WTC11 (cell line): Measurements from ENCODE around the gene ZGRF1. TPM values are rescaled to one million over a fixed set of nuclear protein-coding genes. Genes with fewer than 3 reads are reported as not detected.

ENCODE experiments used
- ATAC-seq: fragments of 200-7000 bp; cut with Tn5 transposase; 2 replicates; pipeline ENCODE4 v1.10.0; 2021; ENCODE audit warnings: mild to moderate bottlenecking, moderate library complexity
- CTCF ChIA-PET: fragments of 300-600 bp; sonication (Branson Sonifier 250); formaldehyde crosslinking; loops from one replicate; lab custom pipeline; 2021; ENCODE audit warnings: antibody characterized with exemption; lab: Charles Lee
- POLR2A ChIA-PET: fragments of 350-600 bp; sonication (Branson Sonifier 250); formaldehyde crosslinking; loops from one replicate; lab custom pipeline; 2021; ENCODE audit warnings: antibody characterized with exemption; lab: Charles Lee
- DNase-seq: peaks from one replicate; pipeline ENCODE4 v3.0.0; 2021; ENCODE audit warnings: low spot score
- H3K27ac Mint-ChIP-seq: 2 replicates; pipeline ENCODE4 v1.8.0; 2021; ENCODE audit warnings: mixed read lengths
- H3K27me3 Mint-ChIP-seq: 2 replicates; pipeline ENCODE4 v1.8.0; 2021; ENCODE audit warnings: low read depth, mild to moderate bottlenecking, moderate library complexity, mixed read lengths
- H3K36me3 Mint-ChIP-seq: 2 replicates; pipeline ENCODE4 v1.8.0; 2021; ENCODE audit warnings: mixed read lengths
- H3K4me1 Mint-ChIP-seq: 2 replicates; pipeline ENCODE4 v1.8.0; 2022; ENCODE audit warnings: mixed read lengths
- H3K4me3 Mint-ChIP-seq: 2 replicates; pipeline ENCODE4 v1.8.0; 2021; ENCODE audit warnings: mild to moderate bottlenecking, moderate library complexity, mixed read lengths
- H3K9me3 Mint-ChIP-seq: 2 replicates; pipeline ENCODE4 v1.8.0; 2021; ENCODE audit warnings: mixed read lengths
- ATF1 ChIP-seq: sonication (generic); formaldehyde crosslinking; IDR thresholded peaks from 2 replicates; pipeline ENCODE4 v1.8.1; 2023; ENCODE audit warnings: mild to moderate bottlenecking, moderate library complexity, missing genetic modification reagents
- ATF3 ChIP-seq: sonication (generic); formaldehyde crosslinking; conservative IDR thresholded peaks from 2 replicates; pipeline ENCODE4 v1.8.1; 2022; ENCODE audit warnings: mild to moderate bottlenecking, missing genetic modification reagents
- ATF6 ChIP-seq: sonication (generic); formaldehyde crosslinking; IDR thresholded peaks from 2 replicates; pipeline ENCODE4 v1.8.1; 2023; ENCODE audit warnings: mild to moderate bottlenecking, missing genetic modification reagents
- CDX4 ChIP-seq: fragments of 250-450 bp; sonication (Bioruptor Pico); IDR thresholded peaks from 2 replicates; pipeline ENCODE4 v1.9.0; 2021; ENCODE audit warnings: moderate library complexity, mild to moderate bottlenecking, inconsistent platforms, borderline replicate concordance
- CTCF ChIP-seq: fragments of 200-600 bp; IDR thresholded peaks from 2 replicates; pipeline ENCODE4 v1.8.0; 2022; ENCODE audit warnings: antibody characterized with exemption
- EMX1 ChIP-seq: fragments of 250-450 bp; sonication (Bioruptor Pico); IDR thresholded peaks from 2 replicates; pipeline ENCODE4 v1.8.0; 2021; ENCODE audit warnings: mild to moderate bottlenecking
- ERG ChIP-seq: fragments of 250-450 bp; sonication (Bioruptor Pico); IDR thresholded peaks from 2 replicates; pipeline ENCODE4 v1.8.0; 2021; ENCODE audit warnings: mild to moderate bottlenecking
- ESRRA ChIP-seq: sonication (generic); formaldehyde crosslinking; IDR thresholded peaks from 2 replicates; pipeline ENCODE4 v1.8.1; 2022; ENCODE audit warnings: mild to moderate bottlenecking, missing genetic modification reagents, borderline replicate concordance
- FOXK1 ChIP-seq: sonication (generic); formaldehyde crosslinking; IDR thresholded peaks from 2 replicates; pipeline ENCODE4 v1.8.0; 2022; ENCODE audit warnings: mild to moderate bottlenecking, moderate library complexity, missing genetic modification reagents
- JUN ChIP-seq: sonication (generic); formaldehyde crosslinking; IDR thresholded peaks from 2 replicates; pipeline ENCODE4 v1.8.0; 2023; ENCODE audit warnings: mild to moderate bottlenecking, missing genetic modification reagents
- MYBL2 ChIP-seq: sonication (generic); formaldehyde crosslinking; IDR thresholded peaks from 2 replicates; pipeline ENCODE4 v1.8.1; 2023; ENCODE audit warnings: mild to moderate bottlenecking, moderate library complexity, missing genetic modification reagents
- PRDM15 ChIP-seq: sonication (generic); formaldehyde crosslinking; IDR thresholded peaks from 2 replicates; pipeline ENCODE4 v1.8.0; 2022; ENCODE audit warnings: missing genetic modification reagents
- PRRX2 ChIP-seq: fragments of 250-450 bp; sonication (Bioruptor Pico); IDR thresholded peaks from 2 replicates; pipeline ENCODE4 v1.8.0; 2021; ENCODE audit warnings: mild to moderate bottlenecking
- TCF7 ChIP-seq: sonication (generic); formaldehyde crosslinking; IDR thresholded peaks from 2 replicates; pipeline ENCODE4 v1.8.0; 2022; ENCODE audit warnings: mild to moderate bottlenecking, low read depth, missing genetic modification reagents, moderate library complexity
- TEAD1 ChIP-seq: sonication (generic); formaldehyde crosslinking; IDR thresholded peaks from 2 replicates; pipeline ENCODE4 v1.8.0; 2022; ENCODE audit warnings: mild to moderate bottlenecking, missing genetic modification reagents
- TEAD4 ChIP-seq: sonication (generic); formaldehyde crosslinking; IDR thresholded peaks from 2 replicates; pipeline ENCODE4 v1.8.0; 2022; ENCODE audit warnings: mild to moderate bottlenecking, missing genetic modification reagents
- ZNF121 ChIP-seq: sonication (generic); formaldehyde crosslinking; IDR thresholded peaks from 2 replicates; pipeline ENCODE4 v1.8.0; 2023; ENCODE audit warnings: missing genetic modification reagents
- total RNA-seq: library from RNA; stranded (reverse); gene quantifications from 3 replicates; pipeline ENCODE4 v1.2.3, GENCODE V29; 2021

ZGRF1 gene
- total RNA-seq, 1 experiment from 2014 or later = 56.2 TPM

GRCh38 chr4:112545346-112545745 lies 91.4 kb downstream of the ZGRF1 start (continued):
- no peak for TF ChIP-seq TEAD4 (CRISPR knock-in tag)
- no peak for TF ChIP-seq FOXK1 (CRISPR knock-in tag)

- CTCF ChIA-PET = interaction anchor here (1.6 kb wide), 1 partner anchor 16 kb away, joined by 6 read pairs; no protein-coding TSS in a partner anchor
- Mint-ChIP-seq H3K36me3 (no peaks in the 10 kb centered on the region), H3K4me1 (no peaks in the 10 kb centered on the region), H3K27ac (no peak overlapping the region), H3K27me3 (no peaks in the 10 kb centered on the region), H3K4me3 (no peak overlapping the region), H3K9me3 (no peaks in the 10 kb centered on the region)
- TF ChIP-seq ERG (no peak), MYBL2 (no peak), PRRX2 (no peak), ATF6 (CRISPR knock-in tag) (no peak), CTCF (no peak), ATF3 (CRISPR knock-in tag) (no peak), ATF1 (CRISPR knock-in tag) (no peak), TEAD1 (CRISPR knock-in tag) (no peak), ZNF121 (CRISPR knock-in tag) (no peak), TCF7 (CRISPR knock-in tag) (no peak), PRDM15 (CRISPR knock-in tag) (no peak), CDX4 (CRISPR knock-in tag) (no peak), ESRRA (CRISPR knock-in tag) (no peak), JUN (CRISPR knock-in tag) (no peak), EMX1 (no peak)
- ATAC-seq (no peak), DNase-seq (no peak)
- POLR2A ChIA-PET = no interaction called here
These were observed 96.0 kb downstream of the ZGRF1 start for GRCh38 chr4:112540695-112541094.
